HepG2 (cell line): ENCODE measurements around the gene HTR7. TPM values are rescaled to one million over a fixed set of nuclear protein-coding genes. Genes with fewer than 3 reads are reported as not detected.

Experiments
- ATAC-seq: fragments of 200-7000 bp; cut with Tn5 transposase; 3 replicates; pipeline ENCODE4 v1.9.1; 2020; ENCODE audit warnings: mild to moderate bottlenecking, moderate library complexity
- BruUV-seq: library from RNA; stranded (reverse); fragments of 400-500 nt; replicated peaks from 2 replicates; lab custom pipeline; 2021; lab: Mats Ljungman, UMichigan
- CTCF ChIA-PET: fragments of 300-600 bp; formaldehyde crosslinking; extraction: SDS; loops from one replicate; lab custom pipeline; 2021; ENCODE audit warnings: low total read pairs, inconsistent platforms, low intra/inter-chr PET ratio; lab: Yijun Ruan, JAX
- POLR2A ChIA-PET: fragments of 350-600 bp; sonication (Branson Sonifier 250); formaldehyde crosslinking; loops from one replicate; lab custom pipeline; 2020; ENCODE audit warnings: antibody characterized with exemption, inconsistent platforms; lab: Yijun Ruan, JAX
- DNase-seq: peaks from one replicate; pipeline ENCODE4 v3.0.0-alpha.2; 2015; ENCODE audit warnings: low spot score
- FAIRE-seq: peaks from 3 replicates; lab custom pipeline; 2011; peaks lifted over from hg19 to GRCh38; lab: Jason Lieb, UNC
- H2AFZ ChIP-seq: one replicate; pipeline ENCODE4 v1.6.1; 2011; ENCODE audit warnings: low read length, inconsistent platforms
- H3K27ac ChIP-seq: fragments of 300-600 bp; 3 replicates; pipeline ENCODE4 v1.8.0; 2011; ENCODE audit warnings: mixed run types, mild to moderate bottlenecking, mixed read lengths, low read length, inconsistent platforms; ENCODE audit not compliant: insufficient read depth; ENCODE audit errors: extremely low read length
- H3K27me3 ChIP-seq, 2 experiments: fragments of 200-600 bp in 1 of 2; 2 replicates in 1 of 2; 3 replicates in 1 of 2; pipeline versions ENCODE4 v1.6.0 to v1.8.0; 2011; ENCODE audit warnings: low read length in 2 of 2, mild to moderate bottlenecking in 2 of 2, moderate library complexity in 2 of 2, inconsistent platforms in 1 of 2; ENCODE audit not compliant: insufficient read depth in 2 of 2, control insufficient read depth in 1 of 2
- H3K36me3 ChIP-seq, 2 experiments: fragments of 200-600 bp in 1 of 2; replicated peaks in 1 of 2; 2 replicates in 1 of 2; 3 replicates in 1 of 2; pipeline versions ENCODE4 v1.5.1 to v1.8.0; 2011; ENCODE audit warnings: low read length in 2 of 2, inconsistent platforms in 1 of 2; ENCODE audit not compliant: insufficient read depth in 2 of 2, control insufficient read depth in 1 of 2
- H3K4me1 ChIP-seq: 2 replicates; pipeline ENCODE4 v1.5.1; 2012; ENCODE audit warnings: low read length, inconsistent platforms; ENCODE audit not compliant: insufficient read depth
- H3K4me2 ChIP-seq: 2 replicates; pipeline ENCODE4 v1.6.0; 2011; ENCODE audit warnings: low read depth, low read length, inconsistent platforms
- H3K4me3 ChIP-seq, 3 experiments: fragments of 200-600 bp in 1 of 3; sonication (generic), shearing (Covaris generic) in 1 of 3; replicated peaks in 1 of 3; 2 replicates each; pipeline ENCODE4 v1.5.1; 2011 to 2016; ENCODE audit warnings: low read length in 3 of 3, inconsistent platforms in 2 of 3, low read depth in 2 of 3, mild to moderate bottlenecking in 2 of 3, control low read depth in 1 of 3, mixed read lengths in 1 of 3; ENCODE audit not compliant: insufficient read depth in 1 of 3
- H3K79me2 ChIP-seq: one replicate; pipeline ENCODE4 v1.6.1; 2011; ENCODE audit warnings: low read length, inconsistent platforms; ENCODE audit not compliant: insufficient read depth
- H3K9ac ChIP-seq: 2 replicates; pipeline ENCODE4 v1.6.0; 2011; ENCODE audit warnings: mild to moderate bottlenecking, low read depth, low read length, inconsistent platforms; ENCODE audit not compliant: insufficient read depth
- H3K9me3 ChIP-seq: 2 replicates; pipeline ENCODE4 v1.5.1; 2012; ENCODE audit warnings: mild to moderate bottlenecking, low read length
- H4K20me1 ChIP-seq: 2 replicates; pipeline ENCODE4 v1.6.0; 2011; ENCODE audit warnings: inconsistent platforms, mild to moderate bottlenecking, low read length, moderate library complexity; ENCODE audit not compliant: insufficient read depth
- CBX1 ChIP-seq: IDR thresholded peaks from one replicate; pipeline ENCODE4 v1.6.1; 2016; ENCODE audit warnings: antibody characterized with exemption, low read depth
- CCDC6 ChIP-seq: sonication (generic); formaldehyde crosslinking; IDR thresholded peaks from 2 replicates; pipeline ENCODE4 v1.8.1; 2022; ENCODE audit warnings: mild to moderate bottlenecking, missing genetic modification reagents, moderate library complexity
- CHD2 ChIP-seq: IDR thresholded peaks from 2 replicates; pipeline ENCODE4 v1.6.1; 2011; ENCODE audit warnings: low read depth, low read length, improper control_type of control experiment
- MAF1 ChIP-seq: sonication (generic); formaldehyde crosslinking; IDR thresholded peaks from 2 replicates; pipeline ENCODE4 v1.5.0; 2020; ENCODE audit warnings: missing genetic modification reagents, borderline replicate concordance
- MAX ChIP-seq: IDR thresholded peaks from 2 replicates; pipeline ENCODE4 v1.6.1; 2012; ENCODE audit warnings: inconsistent platforms
- TBP ChIP-seq: sonication (generic); formaldehyde crosslinking; IDR thresholded peaks from 2 replicates; pipeline ENCODE4 v1.5.0; 2020; ENCODE audit warnings: missing genetic modification reagents
- ZBTB33 ChIP-seq: sonication (generic); formaldehyde crosslinking; IDR thresholded peaks from 2 replicates; pipeline ENCODE4 v1.4.0; 2020; ENCODE audit warnings: missing genetic modification reagents
- ZFP37 ChIP-seq: sonication (generic); formaldehyde crosslinking; IDR thresholded peaks from 2 replicates; pipeline ENCODE4 v1.4.0; 2020; ENCODE audit warnings: missing genetic modification reagents, borderline replicate concordance
- ZNF704 ChIP-seq: sonication (generic); formaldehyde crosslinking; IDR thresholded peaks from 2 replicates; pipeline ENCODE4 v1.8.1; 2023; ENCODE audit warnings: mild to moderate bottlenecking, inconsistent platforms, moderate library complexity, missing genetic modification reagents, borderline replicate concordance
- ZNF724P ChIP-seq: sonication (generic); formaldehyde crosslinking; IDR thresholded peaks from 2 replicates; pipeline ENCODE4 v1.8.0; 2022; ENCODE audit warnings: missing genetic modification reagents, borderline replicate concordance
- ZSCAN30 ChIP-seq: sonication (generic); formaldehyde crosslinking; IDR thresholded peaks from 2 replicates; pipeline ENCODE4 v1.5.0; 2020; ENCODE audit warnings: mild to moderate bottlenecking, missing genetic modification reagents
- WGBS: methylation state at CpG from one replicate; pipeline ENCODE4 v1.1.6; 2017; ENCODE audit warnings: low lambda C conversion rate; 5-methylcytosine and 5-hydroxymethylcytosine counted together
- in situ Hi-C: cut with HindIII; loops from 2 replicates; pipeline ENCODE4 v1.10.0; 2017; ENCODE audit warnings: low pct_unique_long_range_greater_than_20kb; ENCODE audit not compliant: extremely low pct_ligation_motif_present
- intact Hi-C: fragments of 100-400 bp; cut with micrococcal nuclease; formaldehyde crosslinking; loops from one replicate; pipeline ENCODE4 v1.10.0; 2022; ENCODE audit not compliant: unreplicated experiment
- polyA plus RNA-seq, 8 experiments: library from polyadenylated mRNA; depleted of rRNA in 3 of 8; stranded (reverse) in 7 of 8; unstranded in 1 of 8; fragments of >200 nt; fragmentation: Illumina TruSeq in 4 of 8; extraction: Trizol in 4 of 8; gene quantifications; 2 replicates each; pipeline versions ENCODE4 v1.2.1 to v1.2.3, GENCODE V29; 2011 to 2016; ENCODE audit warnings: low read depth in 4 of 8, missing spikeins in 1 of 8, mixed read lengths in 1 of 8; ENCODE audit not compliant: insufficient read depth in 1 of 8
- total RNA-seq, 5 experiments: library from RNA; depleted of rRNA; stranded (reverse); fragments of >200 nt; fragmentation: Illumina TruSeq; extraction: Trizol; gene quantifications; 2 replicates each; pipeline ENCODE4 v1.2.3, GENCODE V29; 2016; ENCODE audit warnings: low read depth in 1 of 5

Gene HTR7
- total and polyA plus RNA-seq, 2 of the 13 experiments (the other 11 are each of a cell fraction or from before 2014, with no cell fraction given): 0.04 TPM; not detected in 1

- no peaks in the 10 kb centered on the region for H3K4me1 ChIP-seq
- H3K4me2 ChIP-seq: no peak overlapping the region
- in situ Hi-C loops (no loop called here), intact Hi-C loops (loop anchor here (1.0 kb wide), 1 partner anchor 49 kb away; no protein-coding TSS in a partner anchor)
- peaks cover 0 to 9% of the 10 kb centered on the region in 2 experiments; a peak in 3 of 5 replicates for H3K27me3 ChIP-seq
- H2AFZ ChIP-seq: no peak overlapping the region
- no peak for TF ChIP-seq MAF1
- no peak for ATAC-seq
- H3K36me3 ChIP-seq: no peaks in the 10 kb centered on the region
- H3K4me3 ChIP-seq: no peak overlapping the region
- H3K27ac ChIP-seq: no peak overlapping the region
- FAIRE-seq: no peak
- no peak for DNase-seq
- H3K9ac ChIP-seq: no peak overlapping the region
- H3K79me2 ChIP-seq: no peaks in the 10 kb centered on the region
- BruUV-seq: no TSS peak
- ChIA-PET CTCF (no interaction called here), POLR2A (no interaction called here)
- H4K20me1 ChIP-seq: no peaks in the 10 kb centered on the region
- no peaks in the 10 kb centered on the region for H3K9me3 ChIP-seq
- 3% methylated on average over 4 of the region's 4 CpGs for WGBS
These were observed 73.1 kb downstream of the HTR7 start for GRCh38 chr10:90784771-90785170.

- H3K4me2 ChIP-seq: no peak overlapping the region
- in situ Hi-C loops: no loop called here
- H3K9ac ChIP-seq: no peak overlapping the region
- no peaks in the 10 kb centered on the region for H4K20me1 ChIP-seq
- H3K36me3 ChIP-seq: no peaks in the 10 kb centered on the region
- TF ChIP-seq MAX (no peak), ZNF724P (CRISPR knock-in tag) (no peak), ZBTB33 (no peak), ZSCAN30 (CRISPR knock-in tag) (no peak), ZFP37 (CRISPR knock-in tag) (no peak), CHD2 (no peak), TBP (no peak), CBX1 (no peak), CCDC6 (CRISPR knock-in tag) (no peak), ZNF704 (CRISPR knock-in tag) (no peak)
- TF ChIP-seq, all 625 proteins: peak for 0
- Histone ChIP-seq H3K27ac (no peak overlapping the region), H3K79me2 (no peaks in the 10 kb centered on the region), H3K4me3 (no peak overlapping the region), H3K9me3 (no peaks in the 10 kb centered on the region), H3K4me1 (no peaks in the 10 kb centered on the region), H2AFZ (no peak overlapping the region), H3K27me3 (peaks cover 0 to 1% of the 10 kb centered on the region in 2 experiments; a peak in 2 of 5 replicates)
- 19% methylated on average over 4 of the region's 4 CpGs for WGBS
- no peak for DNase-seq
- ChIA-PET POLR2A (no interaction called here), CTCF (no interaction called here)
- BruUV-seq: no TSS peak
- no peak for FAIRE-seq
- ATAC-seq: no peak
- intact Hi-C loops: no loop called here
These were observed 77.4 kb downstream of the HTR7 start for GRCh38 chr10:90780488-90780887.
